ENCODE results near the gene XYLT1.
"Not testable (repeated sequence)": the region's sequence is repeated elsewhere in the genome, so short reads cannot be mapped to it uniquely, and the experiment has no call there.

The XYLT1 gene

GRCh38 chr16:17340804-17341203 lies 130.0 kb downstream of the XYLT1 start:
- DNase-seq (ENCODE audit: low read depth in 1 of 2, low spot score in 1 of 2) = no peak

GRCh38 chr16:17339764-17340541 lies 130.8 kb downstream of the XYLT1 start:
- DNase-seq (ENCODE audit: low read depth in 1 of 2, low spot score in 1 of 2) = no peak

DNA sequence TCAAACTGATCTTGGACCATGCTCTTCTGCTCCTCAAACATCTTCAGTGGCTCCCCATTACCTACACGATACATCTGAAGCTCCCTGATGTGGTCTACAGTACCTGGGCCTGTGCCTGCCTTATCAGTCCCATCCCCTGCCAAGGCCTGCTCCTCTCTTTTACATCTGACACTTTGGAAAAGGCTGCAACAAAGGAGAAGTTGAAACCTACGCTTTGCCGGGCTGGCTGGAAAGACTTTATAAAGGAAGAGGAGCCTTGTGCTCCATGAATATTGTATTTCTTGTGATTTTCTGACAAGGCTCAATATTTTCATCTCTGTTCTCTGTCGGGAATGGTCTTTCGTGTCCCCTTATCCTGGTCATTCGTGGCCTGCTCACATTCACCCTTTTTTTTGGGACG lies 132.5 kb downstream of the XYLT1 start:
- no peak for DNase-seq (ENCODE audit: low read depth in 1 of 2, low spot score in 1 of 2)

DNA sequence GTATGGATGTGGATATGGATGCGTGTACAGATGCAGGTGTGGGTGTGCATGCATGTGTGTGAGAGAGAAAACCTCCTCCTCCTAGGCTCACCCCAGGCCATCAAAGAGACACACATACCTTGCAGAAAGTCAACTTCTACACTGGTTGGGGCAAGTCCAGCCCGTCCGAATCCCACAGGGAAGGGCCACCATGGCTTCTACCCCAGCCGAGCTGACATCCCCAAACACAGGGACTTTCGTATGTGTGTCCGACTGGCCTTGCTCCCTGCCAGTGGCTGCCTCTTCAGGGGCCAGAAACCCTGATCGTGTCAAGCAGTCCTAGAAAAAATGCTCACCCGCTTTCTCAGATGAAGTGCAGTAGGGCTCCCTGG lies 134.2 kb downstream of the XYLT1 start:
- DNase-seq (ENCODE audit: low read depth in 1 of 2, low spot score in 1 of 2) = no peak

GRCh38 chr16:17335826-17336529 lies 134.8 kb downstream of the XYLT1 start:
- DNase-seq (ENCODE audit: low read depth in 1 of 2, low spot score in 1 of 2) = no peak

DNA sequence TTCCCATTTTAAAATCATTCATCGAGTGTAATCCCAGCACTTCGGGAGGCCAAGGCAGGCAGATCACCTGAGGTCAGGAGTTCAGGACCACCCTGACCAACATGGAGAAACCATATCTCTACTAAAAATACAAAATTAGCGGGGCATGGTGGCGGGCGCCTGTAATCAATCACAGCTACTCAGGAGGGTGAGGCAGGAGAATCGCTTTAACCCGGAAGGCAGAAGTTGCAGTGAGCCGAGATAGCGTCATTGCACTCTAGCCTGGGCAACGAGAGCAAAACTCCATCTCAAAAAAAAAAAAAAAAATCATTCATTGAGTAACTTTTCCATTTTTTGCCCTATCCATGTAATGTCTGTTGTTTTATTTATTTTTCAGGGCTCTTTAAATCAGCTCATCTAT lies 135.4 kb downstream of the XYLT1 start:
- not testable (repeated sequence) for DNase-seq (ENCODE audit: low read depth in 1 of 2, low spot score in 1 of 2)

GRCh38 chr16:17334096-17334495 lies 136.7 kb downstream of the XYLT1 start:
- DNase-seq (ENCODE audit: low read depth in 1 of 2, low spot score in 1 of 2) = no peak

GRCh38 chr16:17333229-17333628 lies 137.5 kb downstream of the XYLT1 start:
- no peak for DNase-seq (ENCODE audit: low read depth in 1 of 2, low spot score in 1 of 2)

- DNase-seq (ENCODE audit: low read depth in 1 of 2, low spot score in 1 of 2) = no peak
These were observed 138.8 kb downstream of the XYLT1 start for GRCh38 chr16:17331991-17332390.

GRCh38 chr16:17331071-17331607 lies 139.6 kb downstream of the XYLT1 start:
- DNase-seq (ENCODE audit: low read depth in 1 of 2, low spot score in 1 of 2) = no peak

- no peak for DNase-seq (ENCODE audit: low read depth in 1 of 2, low spot score in 1 of 2)
These were observed 140.7 kb downstream of the XYLT1 start for GRCh38 chr16:17330044-17330443.

DNA sequence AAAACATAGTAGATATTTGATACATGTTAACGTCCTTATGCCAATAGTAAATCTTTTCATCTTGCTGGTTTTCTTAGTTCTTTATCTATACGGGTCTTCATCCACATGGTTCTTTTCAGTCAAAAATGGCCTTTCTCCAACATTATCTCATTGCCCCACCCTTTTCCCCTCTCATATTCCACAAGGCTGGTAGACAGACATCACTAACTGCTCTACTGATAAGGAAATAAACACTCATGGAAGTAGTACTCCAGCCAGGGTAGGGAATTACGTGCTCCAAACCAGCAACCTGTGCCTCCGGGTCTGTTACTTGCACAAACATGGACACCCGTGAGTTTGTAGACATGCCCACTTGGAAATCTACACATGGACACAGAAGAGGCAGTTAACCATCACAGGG lies 141.4 kb downstream of the XYLT1 start:
- DNase-seq (ENCODE audit: low read depth in 1 of 2, low spot score in 1 of 2) = no peak

GRCh38 chr16:17328932-17329331 lies 141.8 kb downstream of the XYLT1 start:
- no peak for DNase-seq (ENCODE audit: low read depth in 1 of 2, low spot score in 1 of 2)

DNA sequence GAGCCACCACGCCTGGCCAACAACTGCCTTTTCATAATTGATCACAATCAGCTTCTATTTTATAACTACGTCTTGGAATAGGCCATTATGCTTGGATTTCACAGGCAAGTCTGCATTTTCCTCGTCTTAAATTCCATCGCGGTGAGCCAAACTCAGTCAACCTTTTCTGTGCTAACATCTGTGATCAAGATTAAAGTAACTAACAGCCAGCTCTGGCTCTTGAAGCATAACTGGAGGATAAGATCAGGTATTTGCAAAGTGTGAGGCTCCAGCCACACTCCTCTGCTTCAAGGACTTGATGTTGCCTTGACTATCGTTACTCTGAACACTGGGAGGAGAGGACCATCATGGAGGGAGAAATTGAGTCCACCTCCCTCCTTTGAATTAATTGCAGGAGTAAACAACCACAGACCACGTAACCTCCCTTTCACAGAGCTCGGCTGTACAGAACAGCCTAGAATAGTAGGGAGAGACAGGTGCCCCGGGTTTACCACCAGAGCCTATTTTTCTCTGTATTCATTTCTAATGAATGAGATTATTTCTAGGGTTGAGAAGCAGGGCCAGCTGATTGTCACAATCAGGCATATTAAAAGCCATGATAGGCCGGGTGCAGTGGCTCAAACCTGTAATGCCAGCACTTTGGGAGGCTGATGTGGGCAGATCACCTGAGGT lies 143.0 kb downstream of the XYLT1 start:
- no peak for DNase-seq (ENCODE audit: low read depth in 1 of 2, low spot score in 1 of 2)

GRCh38 chr16:17325476-17326143 lies 145.2 kb downstream of the XYLT1 start:
- DNase-seq (ENCODE audit: low read depth in 1 of 2, low spot score in 1 of 2) = no peak

GRCh38 chr16:17324451-17324850 lies 146.3 kb downstream of the XYLT1 start:
- DNase-seq (ENCODE audit: low read depth in 1 of 2, low spot score in 1 of 2) = no peak

DNA sequence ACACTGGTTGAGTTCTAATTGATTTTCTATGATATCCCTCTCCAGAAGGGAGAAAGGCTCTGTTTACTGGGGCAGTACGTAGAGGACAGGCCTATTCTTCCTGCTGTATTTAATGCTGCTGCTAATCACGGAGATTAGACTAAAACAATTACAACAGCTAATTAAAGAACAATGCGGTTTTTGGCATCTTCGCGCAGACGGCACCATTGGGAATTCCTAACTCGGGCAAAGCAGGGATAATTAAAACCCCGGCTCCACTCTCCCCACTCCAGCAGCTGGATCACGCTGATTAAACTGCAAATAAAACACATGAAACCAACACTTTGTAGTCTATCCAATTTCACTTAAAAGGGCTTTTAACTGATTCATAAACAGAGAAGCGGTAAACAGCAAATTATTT lies 147.6 kb downstream of the XYLT1 start:
- no peak for DNase-seq (ENCODE audit: low read depth in 1 of 2, low spot score in 1 of 2)

DNA sequence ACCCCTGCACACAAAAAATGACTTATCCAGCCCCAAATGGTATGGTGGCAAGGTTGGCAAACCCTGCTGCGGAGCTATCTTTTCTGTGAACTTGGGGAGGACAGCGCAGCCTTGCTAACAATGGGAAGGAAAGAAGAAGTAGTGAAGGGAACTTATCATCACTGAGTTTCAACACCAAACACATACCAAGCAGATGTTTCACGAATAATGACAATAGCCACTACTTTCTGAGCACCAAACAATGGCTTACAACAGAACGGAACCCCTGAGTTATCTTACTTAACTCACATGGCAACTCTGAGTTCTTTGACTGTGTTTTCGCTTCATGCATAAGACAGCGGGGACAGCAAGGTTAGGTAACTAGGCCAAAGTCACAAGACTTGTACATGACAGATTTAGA lies 148.9 kb downstream of the XYLT1 start:
- DNase-seq (ENCODE audit: low read depth in 1 of 2, low spot score in 1 of 2) = no peak

- DNase-seq (ENCODE audit: low read depth in 1 of 2, low spot score in 1 of 2) = no peak
These were observed 150.8 kb downstream of the XYLT1 start for GRCh38 chr16:17320009-17320408.

DNA sequence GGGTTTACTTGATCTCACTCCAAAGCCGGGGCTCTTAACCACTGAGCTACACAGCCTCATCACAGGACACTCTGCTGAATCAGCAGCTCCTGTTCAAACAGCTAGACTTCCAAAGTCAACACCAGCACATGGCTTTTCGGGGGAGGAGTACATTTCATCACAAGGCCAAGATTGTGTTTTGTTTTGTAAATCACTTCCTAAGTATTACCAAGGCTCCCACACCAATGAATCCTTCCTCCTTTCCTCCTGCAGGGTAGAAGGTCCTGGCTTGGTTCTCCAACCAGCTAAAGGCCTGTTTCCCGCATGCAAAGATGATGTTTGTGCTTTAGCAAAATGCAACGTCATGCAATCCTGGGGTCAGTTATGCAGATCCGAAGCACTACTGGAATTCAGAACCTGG lies 152.5 kb downstream of the XYLT1 start:
- no peak for DNase-seq (ENCODE audit: low read depth in 1 of 2, low spot score in 1 of 2)

DNA sequence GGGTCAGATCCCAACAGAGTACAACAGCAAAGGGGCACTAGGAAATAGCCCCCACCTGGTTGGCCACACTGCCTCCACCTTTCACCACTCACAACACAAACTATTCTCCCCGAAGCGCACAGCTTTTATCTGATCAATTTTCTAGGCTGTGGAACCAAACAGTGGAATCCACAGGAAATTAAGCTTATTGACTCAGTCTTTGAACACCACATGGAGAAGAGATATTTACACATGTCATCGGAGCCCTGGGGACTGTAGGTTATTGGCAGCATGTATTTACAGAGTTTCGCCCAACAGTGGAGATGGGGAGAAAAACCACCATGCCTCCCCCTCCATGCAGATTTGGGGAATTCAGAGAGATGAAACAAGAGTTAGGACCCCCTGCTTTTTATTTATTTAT lies 154.8 kb downstream of the XYLT1 start:
- DNase-seq (ENCODE audit: low read depth in 1 of 2, low spot score in 1 of 2) = no peak
